Adrenal gland (tissue), 5 donors: ENCODE measurements around the gene ITGA11.

Experiments used
- POLR2A ChIP-seq, 2 donors: fragments of 450-650 bp; IDR thresholded peaks; one replicate each; pipeline ENCODE4 v1.6.1; 2017; ENCODE audit warnings: antibody characterized with exemption in 2 of 2, mild to moderate bottlenecking in 2 of 2, moderate library complexity in 1 of 2
- TF ChIP-seq, protein P1 (sequence below), 6 experiments: fragments of 450-650 bp in 4 of 6; fragments of 200-600 bp in 2 of 6; sonication (generic) in 1 of 6; IDR thresholded peaks; 1 replicate in 5 of 6; 2 replicates in 1 of 6; pipeline versions ENCODE4 v1.5.1 to v1.8.0; 2016 to 2021; ENCODE audit warnings: antibody characterized with exemption in 6 of 6, mild to moderate bottlenecking in 2 of 6, moderate library complexity in 1 of 6
- donor health status: DM: no; HTN: no; CAD: no.

DNA sequence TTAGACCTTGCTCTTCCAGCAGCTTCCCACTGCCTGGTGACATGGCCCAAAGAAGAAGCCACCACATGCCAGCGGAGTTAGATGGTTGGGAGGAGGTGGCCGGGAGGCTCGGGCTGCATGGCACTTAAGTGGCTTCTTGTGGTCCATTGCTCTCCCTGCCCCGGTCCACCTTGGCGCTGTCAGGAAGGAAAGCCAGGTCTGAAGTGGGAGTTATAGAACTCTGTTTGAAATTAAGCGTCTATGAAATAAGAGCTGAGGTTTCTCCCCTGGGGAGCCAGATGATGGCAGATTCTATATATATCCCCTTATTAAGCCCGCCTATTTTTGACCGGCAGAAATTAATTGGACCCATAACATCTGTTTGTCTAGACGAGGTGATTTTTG lies 61.2 kb downstream of the ITGA11 start:
- TF ChIP-seq, protein P1, sequence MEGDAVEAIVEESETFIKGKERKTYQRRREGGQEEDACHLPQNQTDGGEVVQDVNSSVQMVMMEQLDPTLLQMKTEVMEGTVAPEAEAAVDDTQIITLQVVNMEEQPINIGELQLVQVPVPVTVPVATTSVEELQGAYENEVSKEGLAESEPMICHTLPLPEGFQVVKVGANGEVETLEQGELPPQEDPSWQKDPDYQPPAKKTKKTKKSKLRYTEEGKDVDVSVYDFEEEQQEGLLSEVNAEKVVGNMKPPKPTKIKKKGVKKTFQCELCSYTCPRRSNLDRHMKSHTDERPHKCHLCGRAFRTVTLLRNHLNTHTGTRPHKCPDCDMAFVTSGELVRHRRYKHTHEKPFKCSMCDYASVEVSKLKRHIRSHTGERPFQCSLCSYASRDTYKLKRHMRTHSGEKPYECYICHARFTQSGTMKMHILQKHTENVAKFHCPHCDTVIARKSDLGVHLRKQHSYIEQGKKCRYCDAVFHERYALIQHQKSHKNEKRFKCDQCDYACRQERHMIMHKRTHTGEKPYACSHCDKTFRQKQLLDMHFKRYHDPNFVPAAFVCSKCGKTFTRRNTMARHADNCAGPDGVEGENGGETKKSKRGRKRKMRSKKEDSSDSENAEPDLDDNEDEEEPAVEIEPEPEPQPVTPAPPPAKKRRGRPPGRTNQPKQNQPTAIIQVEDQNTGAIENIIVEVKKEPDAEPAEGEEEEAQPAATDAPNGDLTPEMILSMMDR (IDR thresholded peaks at IDR 0.05), result no peak
- TF ChIP-seq POLR2A (IDR thresholded peaks at IDR 0.05), result no peak
